Stimulated activated CD4-positive, alpha-beta T cell treated with anti-CD3 and anti-CD28 coated beads, Interleukin-4, amount 100 ng/mL, for 4 hours (primary cell): ENCODE data around the gene KIF17.
A peak's percentile ranks its signal among the peaks of the same experiment; 100 is the strongest.

Source experiments
- DNase-seq, 2 experiments: peaks; one replicate each; pipeline ENCODE4 v3.0.0-alpha.2; 2020

KIF17 gene

DNA sequence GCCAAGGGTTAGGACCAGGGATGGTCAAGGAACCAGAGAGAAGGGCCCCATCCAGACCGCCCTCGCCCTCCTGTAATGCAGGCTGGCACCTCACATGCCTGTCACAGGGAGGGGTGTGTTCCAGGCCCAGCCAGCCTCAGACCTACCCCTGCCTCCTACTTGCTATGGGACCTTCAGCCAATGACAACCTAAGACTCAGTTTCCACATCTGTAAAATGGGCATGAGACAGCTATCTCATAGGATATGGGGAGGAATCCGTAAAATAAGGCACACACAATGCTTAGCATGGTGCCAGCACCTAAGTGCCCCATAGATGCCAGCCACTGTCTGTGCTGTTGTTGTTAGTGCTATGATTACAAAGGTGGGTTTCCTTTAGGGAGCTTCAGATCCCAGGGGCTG lies 7.9 kb downstream of the KIF17 start:
- DNase-seq = no peak

- no peak for DNase-seq
Measured at GRCh38 chr1:20708891-20709290, 8.9 kb downstream of the KIF17 start.

- no peak for DNase-seq
Measured at GRCh38 chr1:20708057-20708456, 9.8 kb downstream of the KIF17 start.

GRCh38 chr1:20706841-20707240 lies 11.0 kb downstream of the KIF17 start:
- DNase-seq = no peak

GRCh38 chr1:20705203-20705755 lies 12.5 kb downstream of the KIF17 start:
- no peak for DNase-seq

GRCh38 chr1:20704390-20705202 lies 13.2 kb downstream of the KIF17 start:
- DNase-seq = no peak

GRCh38 chr1:20703124-20703756 lies 14.6 kb downstream of the KIF17 start:
- DNase-seq = no peak

- DNase-seq = no peak
Measured at GRCh38 chr1:20702416-20702815, 15.4 kb downstream of the KIF17 start.

GRCh38 chr1:20701847-20702246 lies 16.0 kb downstream of the KIF17 start:
- DNase-seq = no peak

DNA sequence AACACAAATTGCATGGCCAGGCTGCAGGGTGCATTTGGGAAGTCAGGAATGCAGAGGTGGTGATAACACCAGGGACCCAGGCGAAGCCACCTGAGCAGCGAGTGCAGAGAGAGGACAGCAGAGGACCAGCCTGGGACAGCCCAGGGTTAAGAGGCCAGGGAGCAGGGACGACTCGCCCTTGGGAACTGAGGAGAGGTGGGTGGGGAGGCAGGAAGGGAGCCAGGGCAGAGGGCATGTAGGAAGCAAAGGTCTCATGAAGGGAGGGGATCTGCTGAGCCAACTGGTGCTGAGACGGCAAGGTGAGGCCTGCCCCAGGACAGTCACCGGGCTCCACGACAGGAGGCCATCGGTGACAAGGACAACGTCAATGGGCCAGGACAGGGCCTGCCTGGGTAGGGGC lies 16.4 kb downstream of the KIF17 start:
- no peak for DNase-seq

GRCh38 chr1:20700636-20701215 lies 17.1 kb downstream of the KIF17 start:
- DNase-seq = no peak

- DNase-seq = no peak
Measured at GRCh38 chr1:20699558-20699957, 18.2 kb downstream of the KIF17 start.

DNA sequence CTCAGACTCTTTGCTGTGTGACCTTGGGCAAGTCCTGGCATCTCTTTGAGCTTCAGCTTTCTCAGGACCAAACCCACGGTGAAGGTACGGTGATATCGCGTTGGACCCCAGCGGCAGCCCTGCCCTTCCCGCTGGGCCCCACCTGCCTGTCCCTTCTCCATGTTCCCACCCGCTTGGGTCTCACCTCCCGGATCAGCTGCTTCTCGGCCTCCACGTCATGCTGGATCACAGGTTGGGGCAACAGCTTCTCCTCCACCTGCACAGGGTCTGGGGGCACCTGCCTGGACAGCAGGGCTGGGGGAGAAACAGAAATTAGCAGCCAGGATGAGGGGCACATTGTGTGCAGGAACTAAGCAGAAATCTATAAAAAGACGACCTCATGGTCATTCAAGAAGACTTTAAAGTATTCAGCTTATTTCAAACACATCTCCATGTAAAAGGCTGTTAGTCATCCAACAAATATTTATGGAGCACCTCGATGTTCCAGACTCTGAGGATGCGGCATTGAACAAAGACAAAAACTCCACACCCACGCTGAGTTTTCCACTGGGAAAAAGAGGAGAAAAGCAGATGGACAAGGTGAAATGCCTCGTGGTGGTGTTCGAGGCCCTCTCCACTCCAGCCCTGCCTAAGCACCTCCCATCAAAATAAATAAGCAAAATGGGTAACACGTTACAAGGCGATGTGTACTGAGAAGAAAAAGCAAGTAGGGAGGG lies 19.5 kb downstream of the KIF17 start:
- DNase-seq = no peak

DNA sequence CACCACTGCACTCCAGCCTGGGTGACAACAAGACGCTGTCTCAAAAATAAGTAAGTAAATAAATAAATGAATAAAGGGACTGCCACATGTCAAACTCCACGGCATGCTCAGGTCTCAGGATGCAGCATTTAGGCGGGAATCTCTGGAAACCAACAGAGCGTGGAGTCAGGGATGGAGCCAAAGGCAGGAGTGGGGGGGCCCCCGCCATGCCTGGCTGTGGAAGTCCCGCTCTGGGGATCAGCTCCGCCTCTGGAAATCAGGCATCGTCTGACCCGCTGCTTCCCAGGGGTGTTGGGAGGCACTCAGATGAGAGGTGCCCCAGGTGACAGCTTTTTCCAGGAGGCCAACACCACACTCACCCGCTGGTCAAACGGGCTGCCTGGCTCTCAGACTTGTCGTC lies 20.2 kb downstream of the KIF17 start:
- DNase-seq = no peak

DNA sequence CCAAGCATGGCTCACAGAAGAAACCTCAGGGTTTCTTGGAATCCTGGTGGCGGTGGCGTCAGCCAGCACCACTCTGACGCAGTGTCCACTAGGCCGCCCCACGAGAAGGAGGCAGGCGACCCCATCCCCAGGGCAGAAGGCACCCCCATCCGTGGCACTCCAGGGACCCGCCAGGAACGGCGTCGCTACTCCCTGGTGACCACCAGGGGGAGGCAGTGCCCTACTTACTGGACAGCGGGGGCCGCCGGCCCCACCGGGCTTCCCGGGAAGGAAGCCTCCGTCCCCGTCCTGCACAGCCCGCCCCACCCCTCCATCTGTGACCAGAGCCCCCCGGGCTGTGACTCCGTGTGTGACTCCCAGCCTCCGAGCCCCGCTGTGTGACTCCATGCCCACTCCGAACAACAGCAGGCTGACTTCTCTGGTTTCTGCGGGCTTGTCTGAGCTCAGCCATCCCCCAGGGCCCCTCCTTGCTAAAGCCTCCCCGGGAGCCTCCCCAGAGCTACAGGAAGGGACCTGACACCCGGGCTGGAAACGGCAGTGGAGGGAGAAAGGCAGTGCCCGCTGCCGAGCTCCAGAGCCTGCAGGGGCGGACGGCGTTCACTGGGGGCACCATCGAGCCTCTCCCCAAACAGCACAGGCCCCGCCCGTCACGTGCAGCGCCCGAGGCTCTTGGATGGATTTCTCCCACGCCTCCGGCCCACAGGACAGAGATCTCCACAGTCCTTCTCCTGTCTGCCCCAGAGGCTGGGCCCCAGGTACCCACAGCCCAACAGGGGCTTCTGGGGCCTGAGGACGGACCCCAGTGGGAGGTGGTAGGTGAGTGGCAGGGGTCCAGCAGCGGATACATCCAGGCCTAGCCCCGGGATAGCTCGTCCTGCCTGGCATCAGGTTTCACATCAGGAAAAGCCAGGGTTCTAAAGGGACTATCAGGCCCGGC lies 21.1 kb downstream of the KIF17 start:
- DNase-seq = peak; percentile 57 to 68

- DNase-seq = no peak
Measured at GRCh38 chr1:20695515-20695914, 22.3 kb downstream of the KIF17 start.

GRCh38 chr1:20693623-20694022 lies 24.2 kb downstream of the KIF17 start:
- DNase-seq = no peak

- no peak for DNase-seq
Measured at GRCh38 chr1:20691872-20692271, 25.9 kb downstream of the KIF17 start.

DNA sequence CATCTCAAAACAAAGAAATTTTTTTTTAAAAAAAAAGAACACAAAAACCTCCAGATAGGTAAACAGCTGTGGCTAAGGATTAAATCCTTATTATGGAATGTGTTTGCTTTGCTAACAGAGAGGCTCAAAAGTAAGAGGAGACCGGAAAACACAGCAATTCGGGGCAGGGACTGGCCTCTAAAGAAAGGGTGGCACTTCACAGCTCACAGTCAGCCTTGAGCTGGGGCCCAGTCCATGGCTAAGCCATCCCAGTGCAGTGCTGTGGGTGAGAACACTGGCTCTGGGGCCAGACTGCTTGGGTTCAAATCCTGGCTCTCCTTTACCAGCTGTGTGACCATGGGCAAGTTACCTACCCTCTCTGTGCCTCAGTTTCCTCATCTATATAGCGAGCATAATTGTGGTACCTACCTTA lies 28.2 kb downstream of the KIF17 start:
- no peak for DNase-seq

DNA sequence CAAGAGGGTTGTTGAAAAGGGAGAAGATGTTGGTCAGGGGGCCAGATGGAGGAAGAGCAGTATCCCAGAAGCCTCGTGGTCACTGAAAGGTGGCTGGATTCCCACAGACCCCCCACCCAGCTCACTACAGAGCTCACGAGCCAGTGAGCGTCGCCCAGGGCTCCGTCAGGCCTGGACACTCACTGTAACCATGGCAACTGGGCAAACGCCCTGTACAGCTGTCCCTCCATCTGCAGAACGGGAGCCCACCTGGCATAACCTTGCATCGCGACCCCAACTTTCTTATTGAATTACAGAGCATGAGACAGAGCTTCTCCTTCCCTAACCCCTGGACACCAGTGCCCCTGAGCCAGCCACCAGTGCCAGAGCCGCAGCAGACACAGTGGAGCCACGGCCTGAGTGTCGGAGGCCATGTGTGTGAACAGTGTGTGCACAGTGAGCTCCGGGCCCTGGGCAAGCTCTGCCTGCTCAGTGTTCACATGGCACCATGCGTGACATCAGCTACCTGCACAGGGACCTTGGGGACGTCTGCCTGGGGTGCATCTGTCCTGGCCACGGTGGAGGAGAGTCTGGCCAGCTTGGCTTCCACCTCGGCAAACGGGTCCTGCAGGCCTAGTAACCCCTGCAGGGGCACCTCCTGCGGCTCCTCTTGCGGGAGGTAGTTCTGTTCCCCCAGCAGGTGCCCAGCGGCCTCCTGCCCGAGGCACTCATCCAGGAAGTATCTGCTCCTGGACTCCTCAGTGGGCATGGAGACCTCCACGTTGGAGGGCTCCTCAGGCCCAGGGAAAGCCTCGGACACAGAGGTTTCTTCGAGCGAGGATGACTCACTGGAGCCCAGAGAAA lies 30.7 kb downstream of the KIF17 start:
- DNase-seq = no peak

DNA sequence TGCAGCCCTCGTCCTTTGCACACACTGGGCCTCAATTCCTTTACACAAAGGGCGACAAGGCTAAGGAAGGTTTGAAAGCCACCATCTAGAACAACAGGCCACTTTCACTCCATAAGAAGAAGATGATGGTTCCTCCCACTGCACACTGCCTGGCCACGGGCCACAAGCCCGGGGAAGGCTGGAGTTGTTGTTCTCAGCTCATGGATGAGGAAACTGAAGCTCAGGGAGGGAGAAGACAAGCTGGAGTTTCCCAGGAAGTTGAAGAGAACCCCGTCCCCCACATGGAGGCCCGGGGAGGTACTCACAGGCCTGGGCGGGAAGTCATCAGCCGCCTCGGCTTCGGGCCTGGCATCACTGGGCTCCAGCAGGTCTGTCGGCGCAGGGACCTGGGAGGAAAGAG lies 32.1 kb downstream of the KIF17 start:
- no peak for DNase-seq
